ENCODE measurements around the gene ZNF878.
"Not testable (repeated sequence)": the region's sequence is repeated elsewhere in the genome, so short reads cannot be mapped to it uniquely, and the experiment has no call there.

ZNF878 gene

DNA sequence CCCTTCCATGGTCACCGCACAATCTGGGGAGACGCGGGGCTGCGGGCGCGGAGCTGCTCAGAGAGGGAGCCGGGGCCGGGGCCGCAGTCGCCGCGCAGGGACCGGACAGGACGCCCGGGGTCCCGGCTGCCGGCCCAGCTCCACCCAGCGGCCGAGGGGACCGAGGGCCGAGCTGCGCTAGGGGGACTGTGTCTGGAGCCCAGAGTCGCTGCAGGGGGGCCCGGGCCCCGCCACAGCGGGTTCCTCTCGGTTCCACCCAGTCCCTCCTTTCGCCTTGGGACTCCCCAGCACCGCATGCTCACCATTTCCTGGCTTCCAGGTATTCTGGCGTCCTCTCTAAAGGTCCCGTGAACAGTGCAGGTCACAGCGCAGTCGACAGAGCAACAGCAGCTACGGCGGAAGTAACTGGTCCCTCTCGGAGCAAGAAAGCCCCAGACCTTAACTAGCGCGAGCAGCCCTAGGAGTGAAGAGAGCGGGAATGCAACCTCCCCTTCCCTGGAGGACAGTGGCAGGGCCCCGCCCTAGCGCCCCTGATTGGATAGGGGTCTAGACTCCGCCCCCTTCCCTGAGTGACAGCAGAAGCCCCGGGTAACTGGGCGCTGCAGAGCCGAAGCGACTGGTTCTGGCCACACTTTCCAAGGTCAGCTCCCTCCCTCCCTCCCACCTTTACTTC, at the start of gene ZNF878:
Gene ZNF878 (minus strand): TSS at position 465 of the 673 bp plus-strand sequence. CDS start 160 bp downstream, at position 305.
- DNase-seq = no peak

- DNase-seq = no peak
These were observed 45.3 kb upstream of the ZNF878 start for GRCh38 chr19:12098040-12098439.

- no peak for DNase-seq
These were observed 42.5 kb upstream of the ZNF878 start for GRCh38 chr19:12095111-12095790.

- DNase-seq = no peak
These were observed 41.0 kb upstream of the ZNF878 start for GRCh38 chr19:12093777-12094176.

DNA sequence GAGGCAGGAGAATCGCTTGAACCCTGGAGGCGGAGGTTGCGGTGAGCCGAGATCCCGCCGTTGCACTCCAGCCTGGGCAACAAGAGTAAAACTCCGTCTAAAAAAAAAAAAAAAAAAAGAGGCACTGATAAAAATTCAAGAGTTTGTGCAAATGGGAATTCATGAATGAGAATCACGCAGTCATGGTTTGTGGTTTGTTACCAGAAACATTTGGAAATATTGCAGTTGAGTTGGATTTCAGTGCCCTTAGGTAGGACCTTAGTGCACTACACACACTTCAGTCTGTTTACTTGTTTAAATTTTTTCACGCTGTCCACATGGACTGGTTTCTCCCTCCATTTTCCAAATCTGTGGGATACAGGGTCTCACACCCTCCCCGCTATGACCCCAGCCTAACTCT, 40.2 kb upstream of the ZNF878 start:
- DNase-seq = no peak

- DNase-seq = no peak
These were observed 39.5 kb upstream of the ZNF878 start for GRCh38 chr19:12092065-12092867.

- DNase-seq = no peak
These were observed 38.0 kb upstream of the ZNF878 start for GRCh38 chr19:12090807-12091206.

GRCh38 chr19:12085074-12085818, 32.5 kb upstream of the ZNF878 start:
- DNase-seq = no peak

DNA sequence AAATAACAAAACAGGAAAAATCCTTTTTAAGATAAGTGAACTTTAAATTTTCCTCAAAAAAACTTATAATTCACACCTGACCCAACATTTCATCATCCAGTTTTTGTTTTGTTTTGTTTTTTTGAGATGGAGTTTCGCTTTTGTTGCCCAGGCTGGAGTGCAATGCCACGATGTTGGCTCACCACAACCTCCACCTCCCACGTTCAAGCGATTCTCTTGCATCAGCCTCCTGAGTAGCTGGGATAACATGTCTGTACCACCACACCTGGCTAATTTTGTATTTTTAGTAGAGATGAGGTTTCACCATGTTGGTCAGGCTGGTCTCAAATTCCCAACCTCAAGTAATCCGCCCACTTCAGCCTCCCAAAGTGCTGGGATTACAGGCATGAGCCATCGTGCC, 30.6 kb upstream of the ZNF878 start:
- DNase-seq = not testable (repeated sequence)

DNA sequence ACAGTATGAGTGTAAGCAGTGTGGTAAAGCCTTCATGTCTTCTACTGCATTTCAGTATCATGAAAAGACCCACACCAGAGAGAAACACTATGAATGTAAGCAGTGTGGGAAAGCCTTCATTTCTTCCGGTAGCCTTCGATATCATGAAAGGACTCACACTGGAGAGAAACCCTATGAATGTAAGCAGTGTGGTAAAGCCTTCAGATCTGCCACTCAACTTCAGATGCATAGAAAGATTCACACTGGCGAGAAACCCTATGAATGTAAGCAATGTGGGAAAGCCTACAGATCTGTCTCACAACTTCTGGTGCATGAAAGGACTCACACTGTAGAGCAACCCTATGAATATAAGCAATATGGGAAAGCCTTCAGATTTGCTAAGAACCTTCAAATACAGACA, 24.6 kb upstream of the ZNF878 start:
- DNase-seq = no peak

DNA sequence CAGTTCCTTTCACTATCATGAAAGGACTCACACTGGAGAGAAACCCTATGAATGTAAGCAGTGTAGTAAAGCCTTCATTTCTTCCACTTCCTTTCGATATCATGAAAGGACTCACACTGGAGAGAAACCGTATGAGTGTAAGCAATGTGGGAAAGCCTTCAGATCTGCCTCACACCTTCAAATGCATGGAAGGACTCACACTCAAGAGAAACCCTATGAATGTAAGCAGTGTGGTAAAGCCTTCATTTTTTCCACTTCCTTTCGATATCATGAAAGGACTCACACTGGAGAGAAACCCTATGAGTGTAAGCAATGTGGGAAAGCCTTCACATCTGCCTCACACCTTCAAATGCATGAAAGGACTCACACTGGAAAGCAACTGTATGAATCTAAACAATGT, 23.6 kb upstream of the ZNF878 start:
- DNase-seq = not testable (repeated sequence)

DNA sequence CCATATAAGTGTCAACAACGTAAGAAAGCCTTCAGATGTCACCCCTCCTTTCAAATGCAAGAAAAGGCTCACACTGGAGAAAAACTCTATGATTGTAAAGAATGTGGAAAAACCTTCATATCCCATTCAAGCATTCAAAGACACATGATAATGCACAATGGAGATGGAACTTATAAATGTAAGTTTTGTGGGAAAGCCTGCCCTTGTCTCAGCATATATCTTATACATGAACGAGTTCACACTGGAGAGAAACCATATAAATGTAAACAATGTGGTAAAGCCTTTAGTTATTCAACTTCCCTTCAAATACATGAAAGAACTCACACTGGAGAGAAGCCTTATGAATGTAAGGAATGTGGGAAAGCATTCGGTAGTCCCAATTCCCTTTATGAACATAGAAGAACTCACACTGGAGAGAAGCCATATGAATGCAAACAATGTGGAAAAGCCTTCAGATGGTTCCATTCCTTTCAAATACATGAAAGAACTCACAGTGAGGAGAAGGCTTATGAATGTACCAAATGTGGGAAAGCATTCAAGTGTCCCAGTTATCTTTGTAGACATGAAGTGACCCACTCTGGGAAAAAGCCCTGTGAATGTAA, 22.9 kb upstream of the ZNF878 start:
- no peak for DNase-seq

- DNase-seq = no peak
These were observed 12.1 kb upstream of the ZNF878 start, which contains the start of gene ZNF844 for GRCh38 chr19:12064590-12065538. TSS of gene ZNF844 (plus strand) at chr19:12064731. CDS start at chr19:12064874, 143 bp downstream.

DNA sequence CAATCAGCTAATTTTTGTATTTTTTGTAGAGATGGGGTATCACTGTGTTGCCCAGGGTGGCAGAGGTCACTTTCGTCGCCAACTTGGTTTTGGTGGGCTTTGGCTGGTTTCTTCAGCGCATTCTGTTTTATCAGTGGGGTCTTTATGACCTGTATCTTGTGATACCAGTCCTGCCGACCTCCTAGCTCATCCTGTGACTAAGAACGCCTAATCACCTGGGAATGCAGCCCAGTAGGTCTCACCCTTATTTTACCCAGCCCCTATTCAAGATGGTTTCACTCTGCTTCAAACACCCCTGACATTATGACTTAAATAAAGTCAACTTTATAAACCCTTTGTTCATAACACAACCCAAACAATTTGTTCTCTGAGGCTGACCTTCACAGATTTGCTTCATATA, 3.0 kb upstream of the ZNF878 start:
- no peak for DNase-seq

GRCh38 chr19:12052091-12052496, 667 bp downstream of the ZNF878 start:
- DNase-seq = no peak

GRCh38 chr19:12047868-12048267, 4.9 kb downstream of the ZNF878 start:
- no peak for DNase-seq

GRCh38 chr19:12043752-12044422, 8.9 kb downstream of the ZNF878 start:
- DNase-seq = no peak

- DNase-seq = no peak
These were observed 9.9 kb downstream of the ZNF878 start for GRCh38 chr19:12042893-12043292.

DNA sequence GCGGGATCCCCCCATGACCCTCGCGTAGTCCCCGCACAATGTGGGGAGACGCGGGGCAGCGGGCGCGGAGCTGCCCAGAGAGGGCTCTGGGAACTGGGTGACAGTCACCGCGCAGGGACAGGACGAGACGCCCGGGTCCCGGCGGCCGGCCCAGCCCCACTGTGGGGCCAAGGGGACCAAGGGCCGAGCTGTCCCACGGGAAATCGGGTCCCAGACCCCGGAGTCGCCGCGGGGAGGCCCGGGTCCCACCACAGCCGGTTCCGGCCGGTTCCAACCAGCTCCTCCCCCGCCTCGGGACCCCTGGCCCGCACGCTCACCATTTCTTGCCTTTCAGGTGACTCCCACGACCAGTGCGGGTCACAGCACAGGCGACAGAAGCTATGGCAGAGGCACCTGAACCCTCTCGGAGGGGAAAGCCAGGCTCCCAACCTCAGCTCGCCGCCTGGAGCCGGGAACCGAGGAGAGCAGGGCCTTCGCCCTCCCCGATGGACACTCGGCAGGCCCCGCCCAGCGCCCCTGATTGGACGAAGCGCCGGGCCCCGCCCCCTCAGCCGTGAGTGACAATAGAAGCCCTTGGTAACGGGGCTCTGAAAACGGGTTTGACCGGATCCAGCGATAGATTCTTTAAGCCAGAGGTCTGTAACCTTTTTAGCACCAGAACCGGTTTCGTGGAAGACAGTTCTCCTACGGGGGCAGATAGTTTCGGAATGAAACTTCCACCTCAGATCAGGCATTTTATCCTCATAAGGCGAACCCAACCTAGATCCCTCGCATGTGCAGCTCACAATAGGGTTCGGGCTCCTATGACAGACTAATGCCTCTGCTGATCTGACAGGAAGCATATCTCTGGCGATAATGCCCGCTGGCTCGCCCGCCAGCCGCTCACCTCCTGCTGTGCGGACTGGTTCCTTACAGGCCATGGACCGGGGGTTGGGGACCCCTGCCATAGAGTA, 17.3 kb downstream of the ZNF878 start, which contains the start of gene ZNF433:
Gene ZNF433 (minus strand): TSS at position 460 of the 953 bp plus-strand sequence. CDS start 140 bp downstream, at position 320.
- DNase-seq = no peak
